Measurements from ENCODE around the gene TMEM134.

- TF ChIP-seq CTCF (conservative IDR thresholded peaks at IDR 0.05; ENCODE audit: low read length): no peak
- no peak for TF ChIP-seq EZH2phosphoT487 (IDR thresholded peaks at IDR 0.05; ENCODE audit: borderline replicate concordance, low read depth, low read length)
These were observed 13.3 kb upstream of the TMEM134 start for GRCh38 chr11:67482275-67482826.

Data from OCI-LY7 (cell line).